OCI-M2 (cell line): Measurements from ENCODE around the gene WDR7.
"Not testable (repeated sequence)": the region's sequence is repeated elsewhere in the genome, so short reads cannot be mapped to it uniquely, and the experiment has no call there.

Experiments used
- DNase-seq: peaks from one replicate; lab custom pipeline; 2025; ENCODE audit not compliant: unreplicated experiment; lab: John Stamatoyannopoulos, UW

Gene WDR7

DNA sequence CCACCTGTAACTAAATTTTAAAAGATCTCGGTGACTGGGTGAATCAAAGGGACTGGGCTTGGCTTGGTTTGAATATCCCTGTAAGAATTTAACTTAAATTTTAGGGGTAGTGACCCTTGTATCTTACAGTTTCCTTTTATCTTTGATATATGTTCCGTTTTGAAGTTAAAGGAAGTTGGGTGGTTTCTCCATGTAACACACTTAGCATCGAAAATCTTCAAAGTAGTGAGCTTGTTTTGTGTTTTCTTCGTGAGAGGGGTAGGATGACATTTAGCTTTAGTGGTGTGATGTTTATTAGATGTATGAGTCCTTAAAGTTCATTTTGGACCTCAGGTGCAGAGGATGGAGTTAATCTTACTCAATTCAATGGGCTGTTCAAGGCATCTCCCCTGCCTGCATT is 1.6 kb downstream of the WDR7 start:
- DNase-seq, result no peak

- DNase-seq, result not testable (repeated sequence)
These were observed 3.1 kb downstream of the WDR7 start for GRCh38 chr18:56654280-56654679.

GRCh38 chr18:56658261-56658660 is 7.1 kb downstream of the WDR7 start:
- DNase-seq, result no peak

DNA sequence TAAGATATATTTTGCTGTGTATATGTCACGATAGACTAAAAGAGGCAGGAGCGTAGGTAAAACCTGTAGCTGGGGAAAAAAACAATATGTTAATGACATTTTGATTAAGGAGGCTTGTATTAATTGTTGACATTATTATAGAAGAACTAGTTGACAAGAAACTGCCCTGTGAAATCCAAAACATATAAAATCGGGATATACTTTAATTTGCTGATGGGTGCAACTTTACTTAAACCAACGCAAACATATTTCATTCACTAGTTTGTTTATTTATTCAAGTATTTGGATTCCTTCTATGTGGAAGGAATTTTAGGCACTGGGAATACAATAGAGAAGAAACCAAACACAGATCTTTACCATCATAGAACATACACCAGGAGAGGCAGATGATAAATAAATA is 8.0 kb downstream of the WDR7 start:
- DNase-seq, result no peak

DNA sequence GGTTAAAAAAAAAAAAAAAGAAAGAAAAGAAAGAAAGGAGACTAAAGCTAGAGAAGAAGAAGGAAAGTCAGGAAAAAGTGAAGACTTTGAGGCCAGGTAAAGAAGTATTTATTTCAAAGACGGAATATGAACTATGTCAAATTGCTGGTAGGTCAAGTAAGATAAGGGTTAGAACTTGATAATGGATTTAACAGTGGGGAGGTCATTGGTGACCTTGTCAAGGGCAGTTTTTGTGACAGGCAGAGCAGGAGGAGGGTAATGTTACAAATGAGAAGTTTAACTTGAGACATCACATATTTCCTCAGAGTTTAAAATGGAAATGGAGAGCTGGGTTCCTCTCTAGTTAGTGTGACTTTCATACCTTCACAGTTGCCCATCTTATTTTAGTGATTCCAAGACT is 9.5 kb downstream of the WDR7 start:
- no peak for DNase-seq

- no peak for DNase-seq
These were observed 10.4 kb downstream of the WDR7 start for GRCh38 chr18:56661360-56662062.

DNA sequence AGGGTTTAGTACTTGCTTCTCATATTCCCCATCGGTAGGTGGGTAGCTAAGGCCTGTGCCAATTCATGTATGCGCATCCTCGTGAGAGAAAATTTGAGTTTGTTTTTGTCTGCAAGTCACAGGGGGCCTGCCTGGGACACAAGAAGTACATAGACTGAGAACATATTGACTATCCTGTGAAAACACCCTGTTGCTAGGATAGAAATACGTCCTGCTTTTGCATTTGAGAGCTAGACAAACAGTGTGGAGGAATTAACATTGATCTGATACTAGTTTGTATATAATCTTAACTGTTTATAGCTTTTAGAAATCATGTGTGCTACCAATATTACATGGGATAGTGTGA is 10.9 kb downstream of the WDR7 start:
- DNase-seq, result no peak

- no peak for DNase-seq
These were observed 11.3 kb downstream of the WDR7 start for GRCh38 chr18:56662502-56662901.

GRCh38 chr18:56662902-56663301 is 11.7 kb downstream of the WDR7 start:
- no peak for DNase-seq

- no peak for DNase-seq
These were observed 21.2 kb downstream of the WDR7 start for GRCh38 chr18:56672391-56672790.

DNA sequence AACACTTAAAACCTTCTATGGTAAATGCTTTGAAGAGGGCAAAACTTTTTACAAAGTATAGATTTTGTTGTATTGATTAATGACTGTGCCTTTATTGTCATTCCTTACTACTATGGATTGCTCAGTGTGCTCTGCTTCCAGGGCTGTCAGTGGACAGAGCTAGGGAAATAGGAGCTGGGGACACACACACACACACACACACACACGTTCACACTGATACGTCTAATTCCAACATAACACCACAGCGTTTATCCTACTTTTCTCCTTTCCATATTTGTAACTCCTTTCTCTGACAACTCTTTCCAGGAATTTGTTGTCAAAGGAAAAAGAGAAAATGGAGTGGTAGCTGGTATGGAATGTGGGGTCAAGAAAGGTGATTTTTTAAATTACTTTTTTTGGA is 21.8 kb downstream of the WDR7 start:
- no peak for DNase-seq

DNA sequence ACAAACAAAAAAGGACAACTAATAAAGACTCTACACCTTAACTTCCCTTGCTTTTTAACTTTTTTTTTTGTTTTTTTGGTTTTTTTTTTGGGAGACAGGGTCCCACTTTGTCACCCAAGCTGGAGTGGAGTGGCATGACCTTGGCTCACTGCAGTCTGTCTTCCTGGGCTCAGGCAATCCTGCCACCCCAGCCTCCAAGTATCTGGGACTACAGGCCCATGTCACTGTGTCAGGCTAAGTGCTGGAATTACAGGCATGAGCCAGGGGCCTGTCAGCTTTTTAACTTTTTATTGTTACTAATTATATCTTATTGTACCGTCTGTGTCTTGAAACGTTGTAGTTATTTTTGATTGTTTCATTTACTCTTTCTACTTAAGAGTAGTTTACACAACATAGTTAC is 25.5 kb downstream of the WDR7 start:
- DNase-seq, result no peak

DNA sequence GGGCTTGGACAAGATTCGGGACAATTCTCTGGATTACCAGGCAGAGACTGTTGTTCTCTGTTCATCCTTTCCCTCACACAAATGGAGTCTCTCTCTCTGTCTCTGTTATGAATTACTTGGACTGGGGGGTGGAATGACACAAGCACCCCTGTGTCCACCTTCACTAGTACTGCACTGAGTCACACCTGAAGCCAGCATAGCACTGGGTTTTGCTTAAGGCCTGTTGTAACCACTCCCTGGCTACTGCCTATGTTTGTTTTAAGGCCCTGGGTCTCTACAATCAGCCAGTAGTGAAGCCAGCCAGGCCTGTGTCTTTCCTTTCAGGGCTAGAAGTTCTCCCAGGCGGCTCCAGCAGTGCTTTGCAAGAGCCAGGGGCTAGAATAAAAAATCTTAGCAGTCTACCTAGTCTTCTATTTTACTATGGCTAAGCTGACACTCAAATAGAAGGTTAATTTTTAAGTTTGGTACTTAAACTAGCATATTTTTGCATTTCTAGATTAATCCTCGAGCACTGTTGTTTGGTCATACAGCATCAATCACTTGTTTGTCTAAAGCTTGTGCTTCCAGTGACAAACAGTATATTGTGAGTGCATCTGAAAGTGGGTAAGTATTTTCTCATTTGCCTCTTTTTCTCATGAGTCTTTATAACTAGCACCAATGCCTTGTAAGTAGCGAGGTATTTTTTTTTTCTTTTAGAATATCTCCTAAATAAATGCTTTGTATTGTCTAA is 27.8 kb downstream of the WDR7 start:
- DNase-seq, result no peak

DNA sequence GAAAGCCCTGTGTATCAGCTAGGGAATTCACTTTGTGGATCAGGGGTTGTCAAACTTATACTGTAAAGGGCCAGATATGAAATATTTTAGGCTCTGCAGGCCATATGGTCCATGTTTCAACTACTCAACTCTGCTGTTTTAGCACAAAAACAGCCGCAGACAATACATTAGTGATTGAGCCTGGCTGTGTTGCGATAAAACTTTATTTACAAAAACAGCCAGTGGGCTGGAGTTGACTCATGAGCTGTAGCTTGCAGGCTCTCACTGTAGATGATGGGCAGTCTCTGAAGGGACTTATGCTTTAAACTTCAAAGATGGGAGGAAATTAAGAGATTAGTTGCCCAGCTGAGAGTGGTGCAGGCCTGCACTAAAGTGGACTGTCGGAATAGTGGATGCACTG is 33.1 kb downstream of the WDR7 start:
- DNase-seq, result no peak

GRCh38 chr18:56691530-56691929 is 40.4 kb downstream of the WDR7 start:
- no peak for DNase-seq

GRCh38 chr18:56696966-56697365 is 45.8 kb downstream of the WDR7 start:
- DNase-seq, result no peak

GRCh38 chr18:56702946-56703345 is 51.8 kb downstream of the WDR7 start:
- no peak for DNase-seq

DNA sequence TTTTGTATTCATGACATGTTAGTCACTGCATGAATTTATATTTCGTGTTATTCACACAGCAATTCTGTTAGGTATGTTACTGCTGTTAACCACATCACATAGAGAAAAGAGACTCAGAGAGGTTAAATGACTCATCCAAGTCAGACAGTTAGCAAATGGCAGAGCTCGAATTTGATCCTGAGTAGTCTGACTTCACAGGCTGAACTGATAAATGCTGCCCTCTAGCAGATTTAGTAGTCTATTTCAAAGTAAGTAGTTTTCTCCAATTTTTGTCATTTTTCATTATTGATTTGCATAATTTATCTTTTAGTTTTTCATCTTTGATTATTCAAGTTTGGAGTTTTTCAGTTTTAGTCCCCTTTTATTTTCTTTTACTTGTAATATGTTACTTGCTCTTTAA is 58.3 kb downstream of the WDR7 start:
- no peak for DNase-seq

GRCh38 chr18:56711708-56712445 is 60.7 kb downstream of the WDR7 start:
- DNase-seq, result no peak

GRCh38 chr18:56712761-56713160 is 61.6 kb downstream of the WDR7 start:
- no peak for DNase-seq

DNA sequence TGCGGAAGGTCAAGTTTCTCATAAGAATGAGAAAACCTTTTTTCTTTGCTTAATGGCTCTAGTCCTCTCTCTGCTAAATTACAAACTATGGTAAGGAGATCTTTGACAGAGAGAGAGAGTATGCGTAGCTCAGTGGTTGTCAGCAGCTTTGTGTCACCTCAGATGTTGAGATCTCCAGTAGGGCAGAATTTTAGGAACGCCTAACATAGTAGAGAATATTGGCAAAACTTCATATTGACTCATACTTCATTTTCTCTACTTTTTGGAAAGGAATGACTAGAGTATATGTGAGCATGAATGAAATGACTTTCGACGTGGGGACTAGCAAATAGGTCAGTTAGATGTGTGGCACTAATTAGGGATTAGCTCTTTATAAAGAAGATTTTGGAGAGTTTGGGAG is 64.0 kb downstream of the WDR7 start:
- no peak for DNase-seq

GRCh38 chr18:56716692-56717146 is 65.6 kb downstream of the WDR7 start:
- no peak for DNase-seq
